CD4-positive, alpha-beta memory T cell (primary cell): ENCODE results near the gene SUPT5H. TPM values are rescaled to one million over a fixed set of nuclear protein-coding genes. Genes with fewer than 3 reads are reported as not detected.

ENCODE experiments used
- CTCF ChIA-PET: fragments of 350-600 bp; sonication (Branson Sonifier 250); formaldehyde crosslinking; loops from one replicate; lab custom pipeline; 2021; ENCODE audit warnings: inconsistent platforms; ENCODE audit not compliant: partially characterized antibody; lab: Charles Lee
- POLR2A ChIA-PET: fragments of 350-600 bp; sonication (Branson Sonifier 250); formaldehyde crosslinking; loops from one replicate; lab custom pipeline; 2021; ENCODE audit not compliant: partially characterized antibody; lab: Charles Lee
- DNase-seq, 5 donors: peaks; one replicate each; pipeline versions ENCODE4 v3.0.0 to v3.0.0-alpha.2; 2020 to 2022; ENCODE audit warnings: mixed read lengths in 1 of 5
- H3K27ac ChIP-seq: one replicate; pipeline ENCODE4 v1.7.0; 2013; ENCODE audit warnings: low read depth, low read length
- H3K27me3 ChIP-seq: 2 replicates; pipeline ENCODE4 v1.7.0; 2013; ENCODE audit warnings: mild to moderate bottlenecking, low read length, moderate library complexity; ENCODE audit not compliant: insufficient read depth
- H3K36me3 ChIP-seq: 2 replicates; pipeline ENCODE4 v1.7.0; 2013; ENCODE audit warnings: mild to moderate bottlenecking, low read length, moderate library complexity; ENCODE audit not compliant: insufficient read depth
- H3K4me1 ChIP-seq: 2 replicates; pipeline ENCODE4 v1.7.0; 2013; ENCODE audit warnings: mild to moderate bottlenecking, low read length, moderate library complexity; ENCODE audit not compliant: insufficient read depth
- H3K4me3 ChIP-seq, 2 donors: one replicate each; pipeline ENCODE4 v1.7.0; 2013; ENCODE audit warnings: low read length in 2 of 2, mild to moderate bottlenecking in 1 of 2
- H3K9me3 ChIP-seq, 2 donors: one replicate each; pipeline ENCODE4 v1.7.0; 2013; ENCODE audit warnings: low read length in 2 of 2, control low read depth in 1 of 2; ENCODE audit not compliant: control insufficient read depth in 1 of 2
- H3K27ac Mint-ChIP-seq, 7 donors: one replicate each; pipeline ENCODE4 v1.8.0; 2020 to 2021; ENCODE audit warnings: mixed read lengths in 7 of 7, mild to moderate bottlenecking in 6 of 7, inconsistent platforms in 3 of 7, moderate library complexity in 3 of 7
- H3K27me3 Mint-ChIP-seq, 2 donors: one replicate each; pipeline ENCODE4 v1.8.0; 2020 to 2021; ENCODE audit warnings: mixed read lengths in 2 of 2
- H3K36me3 Mint-ChIP-seq, 2 donors: one replicate each; pipeline ENCODE4 v1.8.0; 2020 to 2021; ENCODE audit warnings: mixed read lengths in 2 of 2, inconsistent platforms in 1 of 2, mild to moderate bottlenecking in 1 of 2
- H3K4me1 Mint-ChIP-seq, 4 donors: one replicate each; pipeline ENCODE4 v1.8.0; 2020 to 2021; ENCODE audit warnings: mixed read lengths in 4 of 4, mild to moderate bottlenecking in 1 of 4
- H3K4me3 Mint-ChIP-seq, 8 donors: one replicate each; pipeline ENCODE4 v1.8.0; 2020 to 2021; ENCODE audit warnings: mixed read lengths in 8 of 8, mild to moderate bottlenecking in 7 of 8, moderate library complexity in 6 of 8, inconsistent platforms in 3 of 8
- H3K9me3 Mint-ChIP-seq, 8 donors: one replicate each; pipeline ENCODE4 v1.8.0; 2020 to 2021; ENCODE audit warnings: mixed read lengths in 8 of 8, mild to moderate bottlenecking in 5 of 8, inconsistent platforms in 3 of 8, moderate library complexity in 1 of 8
- intact Hi-C: fragments of 100-400 bp; cut with micrococcal nuclease; formaldehyde crosslinking; loops from one replicate; pipeline ENCODE4 v1.15.1; 2023
- polyA plus RNA-seq, 2 donors: library from polyadenylated mRNA; unstranded; fragments of 300-500 nt; fragmentation: Illumina TruSeq; gene quantifications; one replicate each; pipeline ENCODE4 v1.2.3, GENCODE V29; 2021
- total RNA-seq, 2 experiments: library from RNA; stranded (reverse); gene quantifications; one replicate each; pipeline ENCODE4 v1.2.3, GENCODE V29; 2021

Gene SUPT5H
- total and polyA plus RNA-seq, 4 experiments from 2014 or later = 47.4 to 236 (median 173) TPM

GRCh38 chr19:39492225-39492624, 46.8 kb downstream of the SUPT5H start:
- Mint-ChIP-seq H3K27ac (no peak overlapping the region), H3K4me1 (no peaks in the 10 kb centered on the region), H3K4me3 (no peak overlapping the region), H3K36me3 (peaks cover 14 to 30% of the 10 kb centered on the region in 2 donors), H3K27me3 (peaks cover 6 to 8% of the 10 kb centered on the region in 2 donors), H3K9me3 (no peaks in the 10 kb centered on the region)
- DNase-seq = no peak
- no peak overlapping the region for H3K27ac ChIP-seq
- no peak overlapping the region for H3K4me3 ChIP-seq
- H3K36me3 ChIP-seq = peaks cover 22% of the 10 kb centered on the region
- no peaks in the 10 kb centered on the region for H3K9me3 ChIP-seq
- CTCF ChIA-PET = interaction anchor here (1.2 kb wide), 1 partner anchor 11 kb away, joined by 3 read pairs; no protein-coding TSS in a partner anchor
- intact Hi-C loops = no loop called here
- POLR2A ChIA-PET = interaction anchor here (0.6 kb wide), 1 partner anchor 44 kb away, joined by 3 read pairs; no protein-coding TSS in a partner anchor
- no peaks in the 10 kb centered on the region for H3K4me1 ChIP-seq
- no peaks in the 10 kb centered on the region for H3K27me3 ChIP-seq

- H3K27me3 ChIP-seq = no peaks in the 10 kb centered on the region
- no peak overlapping the region for H3K27ac ChIP-seq
- H3K4me1 ChIP-seq = peaks cover 3% of the 10 kb centered on the region
- H3K4me3 ChIP-seq = no peak overlapping the region
- H3K9me3 ChIP-seq = no peaks in the 10 kb centered on the region
- peaks cover 22% of the 10 kb centered on the region for H3K36me3 ChIP-seq
- ChIA-PET POLR2A (interaction anchor here (0.6 kb wide), 1 partner anchor 47 kb away, joined by 3 read pairs; the partner anchor contains the start of gene SUPT5H), CTCF (interaction anchor here (1.2 kb wide), 1 partner anchor 10 kb away, joined by 3 read pairs; no protein-coding TSS in a partner anchor)
- no peak for DNase-seq
- Mint-ChIP-seq H3K36me3 (peaks cover 12 to 29% of the 10 kb centered on the region in 2 donors), H3K27ac (peak overlapping the region in 1 of 7 donors; percentile 38), H3K4me3 (no peak overlapping the region), H3K4me1 (no peaks in the 10 kb centered on the region), H3K9me3 (no peaks in the 10 kb centered on the region), H3K27me3 (peaks cover 6 to 10% of the 10 kb centered on the region in 2 donors)
- intact Hi-C loops = no loop called here
These were observed 47.4 kb downstream of the SUPT5H start for GRCh38 chr19:39492788-39493187.

DNA sequence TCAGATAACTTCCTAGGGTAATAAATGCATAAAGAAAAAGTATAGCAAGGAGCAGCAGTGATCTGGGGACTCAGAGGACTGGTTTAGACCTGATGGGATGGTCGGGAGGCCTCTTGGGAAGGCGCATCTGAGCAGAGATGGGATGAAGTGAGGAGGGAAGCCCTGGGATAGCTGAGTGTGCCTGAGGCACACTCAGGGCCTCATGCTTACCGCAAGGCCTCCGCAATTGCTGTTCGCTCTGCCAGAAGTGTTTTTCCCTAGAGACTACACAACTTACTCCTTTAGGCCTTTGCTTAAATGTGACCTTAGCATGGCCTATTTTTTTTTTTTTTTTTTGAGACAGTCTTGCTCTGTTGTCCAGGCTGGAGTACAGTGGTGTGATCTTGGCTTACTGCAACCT, 49.3 kb downstream of the SUPT5H start:
- no peak overlapping the region for H3K4me3 Mint-ChIP-seq
- peaks cover 10% of the 10 kb centered on the region for H3K27me3 ChIP-seq
- peaks cover 10 to 17% (median 12%) of the 10 kb centered on the region in 4 donors for H3K4me1 Mint-ChIP-seq
- POLR2A ChIA-PET = no interaction called here
- H3K27ac ChIP-seq = no peak overlapping the region
- intact Hi-C loops = loop anchor here (5.0 kb wide), 1 partner anchor 38 kb away; the partner anchor contains the start of gene EID2B
- CTCF ChIA-PET = no interaction called here
- DNase-seq = no peak
- H3K36me3 ChIP-seq = peaks cover 9% of the 10 kb centered on the region
- H3K27me3 Mint-ChIP-seq = peaks cover 17 to 22% of the 10 kb centered on the region in 2 donors
- no peak overlapping the region for H3K4me3 ChIP-seq
- H3K9me3 ChIP-seq = no peaks in the 10 kb centered on the region
- H3K27ac Mint-ChIP-seq = no peak overlapping the region
- H3K4me1 ChIP-seq = peaks cover 19% of the 10 kb centered on the region
- peaks cover 3 to 15% of the 10 kb centered on the region in 2 donors for H3K36me3 Mint-ChIP-seq
- H3K9me3 Mint-ChIP-seq = no peaks in the 10 kb centered on the region

DNA sequence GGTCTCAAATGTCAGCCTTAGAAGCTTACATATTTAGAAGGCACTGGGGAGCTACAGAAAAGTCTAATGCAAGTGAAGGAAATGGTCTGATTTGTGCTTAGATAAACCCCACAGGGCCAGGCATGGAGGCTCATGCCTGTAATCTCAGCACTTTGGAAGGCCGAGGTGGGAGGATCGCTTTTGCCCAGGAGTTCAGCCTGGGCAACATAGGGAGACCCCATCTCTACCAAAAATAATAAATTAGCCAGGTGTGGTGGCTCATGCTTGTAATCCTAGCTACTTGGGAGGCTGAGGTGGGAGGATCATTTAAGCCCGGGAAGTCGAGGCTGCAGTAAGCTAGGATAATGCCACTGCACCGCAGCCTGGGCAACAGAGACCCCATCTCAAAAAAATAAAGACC, 50.7 kb downstream of the SUPT5H start:
- CTCF ChIA-PET = no interaction called here
- intact Hi-C loops = loop anchor here (5.0 kb wide), 1 partner anchor 36 kb away; the partner anchor contains the start of gene EID2B
- peaks cover 19% of the 10 kb centered on the region for H3K4me1 ChIP-seq
- H3K36me3 Mint-ChIP-seq = peaks cover 0 to 8% of the 10 kb centered on the region in 2 donors
- no peak overlapping the region for H3K27ac ChIP-seq
- peaks cover 28 to 31% of the 10 kb centered on the region in 2 donors for H3K27me3 Mint-ChIP-seq
- H3K4me1 Mint-ChIP-seq = peaks cover 12 to 24% (median 18%) of the 10 kb centered on the region in 4 donors
- POLR2A ChIA-PET = interaction anchor here (1.0 kb wide), 1 partner anchor 16 kb away, joined by 3 read pairs; the partner anchor contains the start of gene TIMM50
- H3K27me3 ChIP-seq = peaks cover 19% of the 10 kb centered on the region
- no peaks in the 10 kb centered on the region for H3K9me3 Mint-ChIP-seq
- DNase-seq = no peak
- H3K4me3 ChIP-seq = no peak overlapping the region
- peak overlapping the region in 1 of 8 donors; percentile 11 for H3K4me3 Mint-ChIP-seq
- no peaks in the 10 kb centered on the region for H3K36me3 ChIP-seq
- H3K9me3 ChIP-seq = no peaks in the 10 kb centered on the region
- H3K27ac Mint-ChIP-seq = no peak overlapping the region

DNA sequence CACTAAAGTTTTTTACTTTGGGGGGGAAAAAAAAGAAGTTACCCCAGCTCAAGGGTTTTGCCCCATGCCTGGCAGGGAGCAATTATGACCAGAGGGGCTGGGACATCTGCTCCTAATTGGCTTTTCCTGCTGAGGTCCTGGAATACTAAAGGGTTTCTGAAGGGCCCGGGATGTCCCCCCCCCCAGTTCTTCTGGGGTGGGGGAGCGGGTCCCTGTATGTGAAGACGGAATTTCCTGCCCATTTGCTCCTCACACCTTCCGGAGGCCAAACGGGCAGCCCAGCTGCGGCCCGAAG, 52.3 kb downstream of the SUPT5H start:
- no peak overlapping the region for H3K27ac ChIP-seq

DNA sequence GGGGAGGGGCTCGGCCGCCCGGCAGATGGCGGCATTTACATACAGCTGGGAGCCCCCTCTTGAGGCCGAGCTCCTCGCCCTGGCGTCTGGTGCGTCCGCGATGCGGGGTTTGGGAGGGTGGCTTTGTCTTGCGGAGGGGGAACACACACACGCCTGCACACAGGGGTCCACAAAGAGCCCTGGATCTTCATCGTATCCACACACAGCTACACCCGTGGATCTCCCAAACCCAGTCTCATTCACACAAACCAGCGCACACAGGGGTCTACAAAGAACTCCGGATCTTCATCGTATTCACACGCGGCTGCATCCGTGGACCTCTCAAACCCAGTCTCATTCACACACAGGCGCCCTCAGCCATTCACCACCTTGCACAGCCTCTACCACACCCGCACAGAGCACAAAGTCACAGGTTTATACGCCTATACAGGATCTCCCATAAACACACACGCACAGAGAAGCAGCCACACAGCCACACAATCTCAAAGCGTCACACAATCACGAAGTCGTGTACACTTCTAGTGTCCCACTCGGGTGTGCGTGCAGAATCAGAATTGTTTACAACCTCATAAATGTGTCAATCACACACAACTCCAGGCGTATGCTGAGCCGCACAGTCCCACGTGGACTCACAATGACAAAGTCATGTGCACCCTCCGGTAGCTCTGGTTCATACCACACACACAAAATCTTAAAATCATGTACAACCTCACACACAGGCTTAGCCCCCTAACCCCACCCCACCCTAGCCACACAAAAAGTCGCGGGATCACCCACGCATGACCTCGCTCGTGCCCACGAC, 52.8 kb downstream of the SUPT5H start:
- Mint-ChIP-seq H3K4me3 (peak overlapping the region; percentile 11 to 75 (median 66)), H3K27me3 (peaks cover 34 to 36% of the 10 kb centered on the region in 2 donors), H3K36me3 (no peaks in the 10 kb centered on the region), H3K4me1 (peaks cover 14 to 32% (median 19%) of the 10 kb centered on the region in 4 donors), H3K27ac (peak overlapping the region in 2 of 7 donors; percentile 2 to 80), H3K9me3 (no peaks in the 10 kb centered on the region)
- Histone ChIP-seq H3K27me3 (peaks cover 23% of the 10 kb centered on the region), H3K4me1 (peaks cover 27% of the 10 kb centered on the region), H3K36me3 (no peaks in the 10 kb centered on the region), H3K4me3 (peak overlapping the region in 1 of 2 donors; percentile 22), H3K27ac (no peak overlapping the region), H3K9me3 (no peaks in the 10 kb centered on the region)
- peak in 1 of 5 donors; percentile 21 for DNase-seq
- POLR2A ChIA-PET = interaction anchor here (1.0 to 1.3 kb wide), 2 partner anchors 18 to 86 kb away, joined by 4 read pairs; partner anchors contain the start of genes PLEKHG2 and TIMM50
- intact Hi-C loops = loop anchor here (1.0 to 5.0 kb wide), 2 partner anchors 34 to 174 kb away; partner anchors contain the start of gene EID2B
- CTCF ChIA-PET = interaction anchor here (0.6 to 1.2 kb wide), 2 partner anchors 20 to 36 kb away, joined by 3 to 4 read pairs; no protein-coding TSS in a partner anchor

More for the DNA sequence above, 52.3 kb downstream of the SUPT5H start:
- POLR2A ChIA-PET = interaction anchor here (1.0 to 1.3 kb wide), 2 partner anchors 17 to 86 kb away, joined by 4 read pairs; partner anchors contain the start of genes PLEKHG2 and TIMM50
- no peaks in the 10 kb centered on the region for H3K9me3 ChIP-seq
- no peak overlapping the region for H3K27ac Mint-ChIP-seq
- intact Hi-C loops = loop anchor here (5.0 kb wide), 1 partner anchor 35 kb away; the partner anchor contains the start of gene EID2B
- peaks cover 0 to 2% of the 10 kb centered on the region in 2 donors for H3K36me3 Mint-ChIP-seq
- H3K36me3 ChIP-seq = no peaks in the 10 kb centered on the region
- peaks cover 32 to 36% of the 10 kb centered on the region in 2 donors for H3K27me3 Mint-ChIP-seq
- peaks cover 23% of the 10 kb centered on the region for H3K27me3 ChIP-seq
- DNase-seq = no peak
- no peak overlapping the region for H3K4me3 ChIP-seq
- peaks cover 22% of the 10 kb centered on the region for H3K4me1 ChIP-seq
- CTCF ChIA-PET = interaction anchor here (1.2 kb wide), 1 partner anchor 37 kb away, joined by 3 read pairs; no protein-coding TSS in a partner anchor
- H3K4me3 Mint-ChIP-seq = peak overlapping the region in 1 of 8 donors; percentile 64
- H3K9me3 Mint-ChIP-seq = no peaks in the 10 kb centered on the region
- H3K4me1 Mint-ChIP-seq = peaks cover 12 to 30% (median 18%) of the 10 kb centered on the region in 4 donors
